Right lobe of liver (tissue), 4 donors: ENCODE results near the gene CSF1R.

Experiments used
- CTCF ChIP-seq, 4 donors: fragments of 200-600 bp in 3 of 4; fragments of 450-650 bp in 1 of 4; IDR thresholded peaks; one replicate each; pipeline versions ENCODE4 v1.5.1 to v1.8.0; 2016 to 2022; ENCODE audit warnings: antibody characterized with exemption in 4 of 4, mild to moderate bottlenecking in 2 of 4
- POLR2A ChIP-seq: fragments of 450-650 bp; IDR thresholded peaks from one replicate; pipeline ENCODE4 v1.6.1; 2017; ENCODE audit warnings: antibody characterized with exemption, mild to moderate bottlenecking
- donor health status: DM: no; HTN: no; CAD: no.
- donor health status: DM: no; HTN: no; CAD: no.
- donor health status: DM: no; HTN: yes; CAD: no.

DNA sequence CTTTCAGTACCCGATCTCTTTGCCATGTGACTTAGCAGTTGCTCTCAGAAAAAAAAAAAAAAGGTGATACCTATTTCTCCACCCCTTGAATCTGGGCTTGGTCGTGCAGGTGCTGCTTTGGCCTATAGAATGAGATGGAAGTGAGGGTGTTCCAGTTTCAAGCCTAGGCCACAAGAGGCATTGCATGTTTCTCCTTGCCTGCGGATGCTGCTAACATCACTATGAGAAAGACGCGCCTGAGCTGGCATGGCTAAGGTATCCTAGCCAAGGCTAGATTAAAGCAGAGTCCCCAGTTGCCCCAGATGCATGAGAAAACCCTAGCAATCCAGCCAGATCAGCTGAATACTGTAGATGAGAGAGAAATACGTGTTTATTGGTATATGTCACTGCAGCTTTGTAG, 14.7 kb upstream of the CSF1R start:
- no peak for TF ChIP-seq CTCF (IDR thresholded peaks at IDR 0.05)
- TF ChIP-seq POLR2A = no peak
